Hepatocyte (in vitro differentiated cells): ENCODE data around the gene IGFBP1.

Source experiments
- EZH2 ChIP-seq: fragments of 200-600 bp; sonication (generic); IDR thresholded peaks from 2 replicates; pipeline ENCODE4 v1.6.1; 2016; ENCODE audit warnings: antibody characterized with exemption, mild to moderate bottlenecking, borderline replicate concordance
- EZH2phosphoT487 ChIP-seq: fragments of 200-600 bp; sonication (generic); IDR thresholded peaks from one replicate; pipeline ENCODE4 v1.6.1; 2018; ENCODE audit warnings: antibody characterized with exemption, mild to moderate bottlenecking, low read depth, moderate library complexity; ENCODE audit not compliant: unreplicated experiment, severe bottlenecking
- TF ChIP-seq, protein P1 (sequence below): fragments of 200-600 bp; sonication (generic); IDR thresholded peaks from 2 replicates; pipeline ENCODE4 v1.5.1; 2016; ENCODE audit warnings: antibody characterized with exemption, mild to moderate bottlenecking; ENCODE audit not compliant: poor library complexity

DNA sequence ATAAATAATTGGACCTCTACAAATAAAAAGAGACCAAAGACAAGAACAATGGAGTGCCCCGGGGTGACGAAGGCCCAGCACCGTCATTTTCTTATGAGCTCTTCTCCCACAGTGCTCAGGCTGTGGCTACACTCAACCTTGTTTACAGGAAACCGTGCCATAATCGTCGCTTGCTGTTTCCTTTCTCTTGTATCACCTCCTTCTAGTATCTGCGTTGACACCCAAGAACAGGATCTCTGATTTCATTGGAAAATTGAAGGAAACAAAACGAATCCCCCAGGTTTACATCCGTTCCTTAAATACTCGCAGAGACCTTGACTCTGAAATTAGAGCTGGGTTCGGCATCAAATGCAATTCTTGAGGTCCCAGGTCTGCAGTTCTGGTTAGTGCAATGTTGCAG, 34.5 kb downstream of the IGFBP1 start:
- TF ChIP-seq, protein P1, sequence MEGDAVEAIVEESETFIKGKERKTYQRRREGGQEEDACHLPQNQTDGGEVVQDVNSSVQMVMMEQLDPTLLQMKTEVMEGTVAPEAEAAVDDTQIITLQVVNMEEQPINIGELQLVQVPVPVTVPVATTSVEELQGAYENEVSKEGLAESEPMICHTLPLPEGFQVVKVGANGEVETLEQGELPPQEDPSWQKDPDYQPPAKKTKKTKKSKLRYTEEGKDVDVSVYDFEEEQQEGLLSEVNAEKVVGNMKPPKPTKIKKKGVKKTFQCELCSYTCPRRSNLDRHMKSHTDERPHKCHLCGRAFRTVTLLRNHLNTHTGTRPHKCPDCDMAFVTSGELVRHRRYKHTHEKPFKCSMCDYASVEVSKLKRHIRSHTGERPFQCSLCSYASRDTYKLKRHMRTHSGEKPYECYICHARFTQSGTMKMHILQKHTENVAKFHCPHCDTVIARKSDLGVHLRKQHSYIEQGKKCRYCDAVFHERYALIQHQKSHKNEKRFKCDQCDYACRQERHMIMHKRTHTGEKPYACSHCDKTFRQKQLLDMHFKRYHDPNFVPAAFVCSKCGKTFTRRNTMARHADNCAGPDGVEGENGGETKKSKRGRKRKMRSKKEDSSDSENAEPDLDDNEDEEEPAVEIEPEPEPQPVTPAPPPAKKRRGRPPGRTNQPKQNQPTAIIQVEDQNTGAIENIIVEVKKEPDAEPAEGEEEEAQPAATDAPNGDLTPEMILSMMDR, result no peak
- TF ChIP-seq EZH2 (no peak), EZH2phosphoT487 (no peak)
